HEK293T (cell line): Measurements from ENCODE around the gene TNFRSF11A.

Experiments
- BHLHE40 ChIP-seq: fragments of 450-650 bp; IDR thresholded peaks from 2 replicates; pipeline ENCODE4 v1.6.1; 2016; ENCODE audit warnings: mild to moderate bottlenecking, moderate library complexity, borderline replicate concordance
- ELF4 ChIP-seq: fragments of 450-650 bp; IDR thresholded peaks from 2 replicates; pipeline ENCODE4 v1.6.1; 2017; ENCODE audit warnings: antibody characterized with exemption
- FOXA1 ChIP-seq: fragments of 450-650 bp; IDR thresholded peaks from 2 replicates; pipeline ENCODE4 v1.6.1; 2016; ENCODE audit warnings: mild to moderate bottlenecking
- FOXK2 ChIP-seq: fragments of 450-650 bp; IDR thresholded peaks from 2 replicates; pipeline ENCODE4 v1.6.1; 2016; ENCODE audit warnings: mild to moderate bottlenecking
- L3MBTL2 ChIP-seq: fragments of 450-650 bp; conservative IDR thresholded peaks from 2 replicates; pipeline ENCODE4 v1.6.1; 2016; ENCODE audit warnings: mild to moderate bottlenecking
- SUZ12 ChIP-seq: fragments of 450-650 bp; IDR thresholded peaks from 2 replicates; pipeline ENCODE4 v1.6.1; 2016; ENCODE audit warnings: mild to moderate bottlenecking
- TF ChIP-seq, protein P1 (sequence below): fragments of 450-650 bp; IDR thresholded peaks from 2 replicates; pipeline ENCODE4 v1.6.1; 2016

DNA sequence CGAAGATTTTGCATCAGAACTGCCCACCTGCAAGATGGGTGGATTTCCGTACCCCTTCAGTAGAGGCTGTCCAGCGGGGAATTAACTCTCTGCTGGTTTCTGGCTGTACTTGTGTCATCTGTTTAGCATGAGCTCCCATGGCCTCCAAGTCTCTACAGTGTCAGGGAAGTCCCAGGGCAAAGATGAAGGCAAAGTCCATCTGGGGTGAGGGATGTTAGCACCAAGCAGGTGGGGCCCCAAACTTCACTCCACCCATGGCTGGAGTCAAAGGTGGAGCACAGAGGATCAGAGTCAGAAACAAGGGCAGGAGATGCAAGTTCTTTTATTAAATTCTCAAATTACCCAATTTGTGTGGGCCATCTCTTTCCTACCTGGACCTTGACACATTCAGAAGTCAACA lies 78.0 kb downstream of the TNFRSF11A start:
- TF ChIP-seq, protein P1, sequence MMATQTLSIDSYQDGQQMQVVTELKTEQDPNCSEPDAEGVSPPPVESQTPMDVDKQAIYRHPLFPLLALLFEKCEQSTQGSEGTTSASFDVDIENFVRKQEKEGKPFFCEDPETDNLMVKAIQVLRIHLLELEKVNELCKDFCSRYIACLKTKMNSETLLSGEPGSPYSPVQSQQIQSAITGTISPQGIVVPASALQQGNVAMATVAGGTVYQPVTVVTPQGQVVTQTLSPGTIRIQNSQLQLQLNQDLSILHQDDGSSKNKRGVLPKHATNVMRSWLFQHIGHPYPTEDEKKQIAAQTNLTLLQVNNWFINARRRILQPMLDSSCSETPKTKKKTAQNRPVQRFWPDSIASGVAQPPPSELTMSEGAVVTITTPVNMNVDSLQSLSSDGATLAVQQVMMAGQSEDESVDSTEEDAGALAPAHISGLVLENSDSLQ: no peak
- TF ChIP-seq ELF4 (no peak), BHLHE40 (no peak), L3MBTL2 (no peak), FOXK2 (no peak), SUZ12 (no peak), FOXA1 (no peak)
